ENCODE data around the gene PHEX. TPM values are rescaled to one million over a fixed set of nuclear protein-coding genes. Genes with fewer than 3 reads are reported as not detected.
A peak's percentile ranks its signal among the peaks of the same experiment; 100 is the strongest.

Gene PHEX
- total RNA-seq, 4 donors from 2014 or later: 0.52 to 1.2 (median 0.65) TPM

- WGBS: 62% methylated on average over 4 of the region's 4 CpGs
- no peak for TF ChIP-seq POLR2A (IDR thresholded peaks at IDR 0.05; ENCODE audit: low read depth)
- TF ChIP-seq POLR2AphosphoS5 (IDR thresholded peaks at IDR 0.05): no peak
- TF ChIP-seq CTCF (IDR thresholded peaks at IDR 0.05): no peak
- no peak for TF ChIP-seq EP300 (IDR thresholded peaks at IDR 0.05)
- Histone ChIP-seq H3K4me3 (no peak overlapping the region), H3K27me3 (no peaks in the 10 kb centered on the region), H3K27ac (replicated peaks in 1 of 4) (no peak overlapping the region), H3K4me1 (no peaks in the 10 kb centered on the region), H3K36me3 (no peaks in the 10 kb centered on the region), H3K9me3 (no peaks in the 10 kb centered on the region)
- intact Hi-C loops (cut with DNase I): no loop called here
- no peak for DNase-seq (ENCODE audit: extremely low spot score)
Measured at GRCh38 chrX:22069586-22069985, 37.5 kb downstream of the PHEX start.

- H3K4me3 ChIP-seq: no peak overlapping the region
- H3K9me3 ChIP-seq: no peaks in the 10 kb centered on the region
- H3K27ac ChIP-seq (replicated peaks in 1 of 4): no peak overlapping the region
- DNase-seq (ENCODE audit: extremely low spot score): no peak
- H3K4me1 ChIP-seq: no peaks in the 10 kb centered on the region
- no peaks in the 10 kb centered on the region for H3K27me3 ChIP-seq
- intact Hi-C loops (cut with DNase I): no loop called here
- WGBS: 88% methylated on average over 2 of the region's 2 CpGs
- no peak for TF ChIP-seq POLR2AphosphoS5 (IDR thresholded peaks at IDR 0.05)
- no peak for TF ChIP-seq CTCF (IDR thresholded peaks at IDR 0.05)
- no peak for TF ChIP-seq EP300 (IDR thresholded peaks at IDR 0.05)
- no peak for TF ChIP-seq POLR2A (IDR thresholded peaks at IDR 0.05; ENCODE audit: low read depth)
- H3K36me3 ChIP-seq: no peaks in the 10 kb centered on the region
Measured at GRCh38 chrX:22073928-22074327, 41.8 kb downstream of the PHEX start.

- Histone ChIP-seq H3K9me3 (no peaks in the 10 kb centered on the region), H3K4me3 (no peak overlapping the region), H3K27ac (replicated peaks in 1 of 4) (no peak overlapping the region), H3K36me3 (no peaks in the 10 kb centered on the region), H3K27me3 (no peaks in the 10 kb centered on the region), H3K4me1 (no peaks in the 10 kb centered on the region)
- DNase-seq (ENCODE audit: extremely low spot score): no peak
- intact Hi-C loops (cut with DNase I): no loop called here
- TF ChIP-seq POLR2AphosphoS5 (IDR thresholded peaks at IDR 0.05): no peak
- no peak for TF ChIP-seq EP300 (IDR thresholded peaks at IDR 0.05)
- TF ChIP-seq POLR2A (IDR thresholded peaks at IDR 0.05; ENCODE audit: low read depth): no peak
- TF ChIP-seq CTCF (IDR thresholded peaks at IDR 0.05): no peak
- WGBS: 61% methylated on average over 2 of the region's 2 CpGs
Measured at GRCh38 chrX:22078117-22078516, 46.0 kb downstream of the PHEX start.

GRCh38 chrX:22081475-22082092 is 49.5 kb downstream of the PHEX start:
- Histone ChIP-seq H3K36me3 (no peaks in the 10 kb centered on the region), H3K4me3 (no peak overlapping the region), H3K27me3 (no peaks in the 10 kb centered on the region), H3K27ac (replicated peaks in 1 of 4) (no peak overlapping the region), H3K4me1 (peaks cover 0 to 5% (median 0%) of the 10 kb centered on the region in 4 donors), H3K9me3 (no peaks in the 10 kb centered on the region)
- 45% methylated on average over 7 of the region's 7 CpGs for WGBS
- no peak for DNase-seq (ENCODE audit: extremely low spot score)
- TF ChIP-seq EP300 (IDR thresholded peaks at IDR 0.05): no peak
- TF ChIP-seq CTCF (IDR thresholded peaks at IDR 0.05): peak; percentile 20 to 43 (median 40)
- intact Hi-C loops (cut with DNase I): no loop called here

GRCh38 chrX:22086003-22086402 is 53.9 kb downstream of the PHEX start:
- peaks cover 0 to 8% (median 0%) of the 10 kb centered on the region in 4 donors for H3K4me1 ChIP-seq
- H3K27me3 ChIP-seq: no peaks in the 10 kb centered on the region
- H3K9me3 ChIP-seq: no peaks in the 10 kb centered on the region
- peak overlapping the region in 1 of 4 donors; percentile 35 for H3K27ac ChIP-seq (replicated peaks in 1 of 4)
- 79% methylated on average over 3 of the region's 4 CpGs for WGBS
- H3K36me3 ChIP-seq: no peaks in the 10 kb centered on the region
- no peak overlapping the region for H3K4me3 ChIP-seq
- TF ChIP-seq CTCF (IDR thresholded peaks at IDR 0.05) (no peak), EP300 (IDR thresholded peaks at IDR 0.05) (no peak), POLR2A (IDR thresholded peaks at IDR 0.05; ENCODE audit: low read depth) (no peak), POLR2AphosphoS5 (IDR thresholded peaks at IDR 0.05) (no peak)
- no peak for DNase-seq (ENCODE audit: extremely low spot score)
- intact Hi-C loops (cut with DNase I): no loop called here

Data from esophagus muscularis mucosa (tissue), 4 donors.